Upper lobe of left lung (tissue), 4 donors: ENCODE data around the gene B3GNT2.

Experiments used
- CTCF ChIP-seq, 6 experiments: fragments of 450-650 bp in 4 of 6; fragments of 200-600 bp in 2 of 6; sonication (generic) in 2 of 6; IDR thresholded peaks; one replicate each; pipeline ENCODE4 v1.5.1; 2016 to 2019; ENCODE audit warnings: antibody characterized with exemption in 6 of 6
- EP300 ChIP-seq, 4 donors: sonication (generic); formaldehyde crosslinking; IDR thresholded peaks; one replicate each; pipeline ENCODE4 v1.5.1; 2017; ENCODE audit warnings: antibody characterized with exemption in 4 of 4, control low read depth in 2 of 4
- POLR2A ChIP-seq, 4 donors: fragments of 450-650 bp; IDR thresholded peaks; one replicate each; pipeline ENCODE4 v1.5.1; 2016 to 2017; ENCODE audit warnings: antibody characterized with exemption in 4 of 4, mild to moderate bottlenecking in 2 of 4

- TF ChIP-seq CTCF (IDR thresholded peaks at IDR 0.05) (no peak), POLR2A (IDR thresholded peaks at IDR 0.05) (no peak), EP300 (IDR thresholded peaks at IDR 0.05) (no peak)
These were observed 9.6 kb downstream of the B3GNT2 start for GRCh38 chr2:62205554-62205953.
